Measurements from ENCODE around the gene NID1.

Gene NID1

DNA sequence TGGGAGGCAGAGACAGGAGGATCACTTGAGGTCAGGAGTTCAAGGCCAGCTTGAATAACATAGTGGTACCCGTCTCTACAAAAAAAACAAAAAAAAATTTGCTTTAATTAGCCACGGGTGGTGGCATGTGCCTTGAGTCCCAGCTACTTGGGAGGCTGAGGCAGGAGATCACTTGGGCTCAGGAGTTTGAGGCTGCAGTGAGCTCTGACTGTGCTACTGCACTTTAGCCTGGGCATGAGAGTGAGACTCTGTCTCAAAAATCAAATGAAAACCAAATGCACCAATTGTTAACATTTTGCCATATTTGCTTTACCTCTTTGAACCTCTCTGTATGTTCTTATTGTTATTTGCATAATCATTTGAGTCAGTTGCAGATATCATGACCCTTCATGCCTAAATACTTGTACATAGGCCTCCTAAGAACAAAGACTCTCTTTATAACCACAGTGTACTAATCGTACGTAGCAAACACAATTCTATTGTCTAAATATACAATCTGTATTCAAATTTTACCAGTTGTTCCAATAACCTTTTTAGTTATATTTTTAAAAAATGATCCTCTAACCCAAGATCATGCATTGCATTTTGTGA is 8.5 kb upstream of the NID1 start:
- H2BK120ac ChIP-seq (ENCODE audit: insufficient read depth, low read length, poor library complexity), result no peak overlapping the region
- no peak overlapping the region for H3K4me3 ChIP-seq (ENCODE audit: low read depth, low read length)
- no peaks in the 10 kb centered on the region for H3K27me3 ChIP-seq (ENCODE audit: insufficient read depth, low read length)
- H3K27ac ChIP-seq (ENCODE audit: low read depth, low read length), result no peak overlapping the region
- no peaks in the 10 kb centered on the region for H3K79me1 ChIP-seq (ENCODE audit: low read length)
- H4K91ac ChIP-seq (ENCODE audit: low read depth, low read length), result no peak overlapping the region
- H2AK5ac ChIP-seq (ENCODE audit: low read length), result no peak overlapping the region
- no peak for DNase-seq
- H2BK5ac ChIP-seq (ENCODE audit: low read depth, low read length, poor library complexity), result no peak overlapping the region
- no peaks in the 10 kb centered on the region for H3K9me3 ChIP-seq (ENCODE audit: insufficient read depth, low read depth, low read length)
- H3K4me2 ChIP-seq (ENCODE audit: low read length), result no peak overlapping the region
- H3K36me3 ChIP-seq (ENCODE audit: control insufficient read depth in 1 of 2, insufficient read depth in 2 of 2, low read length in 2 of 2), result no peaks in the 10 kb centered on the region
- WGBS (ENCODE audit: extremely low coverage, insufficient coverage, insufficient read length), result no CpG with 5 or more reads among the region's 4 CpGs
- no peak overlapping the region for H3K14ac ChIP-seq (ENCODE audit: low read length)
- H3K4me1 ChIP-seq (ENCODE audit: control insufficient read depth in 1 of 2, insufficient read depth in 2 of 2, low read length in 2 of 2), result no peaks in the 10 kb centered on the region
- H3K9ac ChIP-seq (ENCODE audit: low read length), result no peak overlapping the region
- no peak overlapping the region for H2BK12ac ChIP-seq (ENCODE audit: low read length)
- no peak overlapping the region for H2AFZ ChIP-seq (ENCODE audit: insufficient read depth, low read length, poor library complexity)
- H4K12ac ChIP-seq (ENCODE audit: low read depth, low read length), result no peak overlapping the region
- H3K18ac ChIP-seq (ENCODE audit: low read length), result no peak overlapping the region
- H4K8ac ChIP-seq (ENCODE audit: low read depth, low read length), result no peak overlapping the region
- no peak overlapping the region for H3K4ac ChIP-seq (ENCODE audit: low read depth, low read length)
- no peaks in the 10 kb centered on the region for H3K79me2 ChIP-seq (ENCODE audit: control insufficient read depth, insufficient read depth, low read length, poor library complexity)
- H3K23ac ChIP-seq (ENCODE audit: low read length), result no peak overlapping the region

DNA sequence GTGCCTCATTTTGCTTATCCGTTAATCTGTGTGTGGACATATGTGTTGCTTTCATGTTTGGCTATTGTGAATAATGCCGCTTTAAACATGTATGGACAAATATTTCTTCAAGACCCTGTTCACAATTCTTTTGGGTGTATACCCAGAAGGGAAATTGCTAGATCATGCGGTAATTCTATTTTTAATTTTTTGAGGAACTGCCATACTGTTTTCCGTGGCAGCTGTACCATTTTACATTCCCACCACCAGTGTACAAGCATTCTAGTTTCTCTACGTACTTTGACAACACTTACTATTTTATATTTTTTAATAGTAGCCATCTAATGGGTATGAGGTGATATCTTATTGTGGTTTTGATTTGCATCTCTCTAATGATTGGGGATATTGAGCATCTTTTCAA is 7.1 kb upstream of the NID1 start:
- Histone ChIP-seq H3K36me3 (ENCODE audit: control insufficient read depth in 1 of 2, insufficient read depth in 2 of 2, low read length in 2 of 2) (no peaks in the 10 kb centered on the region), H2BK5ac (ENCODE audit: low read depth, low read length, poor library complexity) (no peak overlapping the region), H2BK12ac (ENCODE audit: low read length) (no peak overlapping the region), H3K79me1 (ENCODE audit: low read length) (no peaks in the 10 kb centered on the region), H3K4me3 (ENCODE audit: low read depth, low read length) (no peak overlapping the region), H4K12ac (ENCODE audit: low read depth, low read length) (no peak overlapping the region), H3K23ac (ENCODE audit: low read length) (no peak overlapping the region), H2BK120ac (ENCODE audit: insufficient read depth, low read length, poor library complexity) (no peak overlapping the region), H3K27ac (ENCODE audit: low read depth, low read length) (no peak overlapping the region), H4K91ac (ENCODE audit: low read depth, low read length) (no peak overlapping the region), H2AFZ (ENCODE audit: insufficient read depth, low read length, poor library complexity) (no peak overlapping the region), H3K9ac (ENCODE audit: low read length) (no peak overlapping the region), H3K79me2 (ENCODE audit: control insufficient read depth, insufficient read depth, low read length, poor library complexity) (no peaks in the 10 kb centered on the region), H3K4ac (ENCODE audit: low read depth, low read length) (no peak overlapping the region), H3K27me3 (ENCODE audit: insufficient read depth, low read length) (no peaks in the 10 kb centered on the region), H2AK5ac (ENCODE audit: low read length) (no peak overlapping the region), H3K9me3 (ENCODE audit: insufficient read depth, low read depth, low read length) (no peaks in the 10 kb centered on the region), H4K8ac (ENCODE audit: low read depth, low read length) (no peak overlapping the region), H3K14ac (ENCODE audit: low read length) (no peak overlapping the region), H3K4me1 (ENCODE audit: control insufficient read depth in 1 of 2, insufficient read depth in 2 of 2, low read length in 2 of 2) (no peaks in the 10 kb centered on the region), H3K18ac (ENCODE audit: low read length) (no peak overlapping the region), H3K4me2 (ENCODE audit: low read length) (no peak overlapping the region)
- DNase-seq, result no peak
- WGBS (ENCODE audit: extremely low coverage, insufficient coverage, insufficient read length), result no CpG with 5 or more reads among the region's 5 CpGs

DNA sequence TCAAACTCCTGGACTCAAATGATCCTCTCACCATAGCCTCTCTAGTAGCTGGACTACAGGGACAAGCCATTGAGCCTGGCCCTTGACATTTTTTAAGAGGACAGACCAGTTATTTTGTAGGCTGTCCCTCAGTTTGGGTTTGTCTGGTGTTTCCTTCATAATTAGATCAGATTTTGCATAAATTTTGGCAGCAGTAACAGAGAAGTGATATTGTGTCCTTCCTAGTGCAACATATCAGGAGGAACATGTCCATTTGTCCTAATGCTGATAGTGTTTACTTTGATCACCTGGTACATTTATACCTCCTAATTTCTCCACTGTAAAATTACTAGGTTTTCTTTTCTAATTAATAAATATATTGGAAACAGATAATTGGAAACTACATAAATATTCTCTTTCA is 5.9 kb upstream of the NID1 start:
- Histone ChIP-seq H4K12ac (ENCODE audit: low read depth, low read length) (no peak overlapping the region), H4K91ac (ENCODE audit: low read depth, low read length) (no peak overlapping the region), H2BK5ac (ENCODE audit: low read depth, low read length, poor library complexity) (no peak overlapping the region), H3K9ac (ENCODE audit: low read length) (no peak overlapping the region), H2BK12ac (ENCODE audit: low read length) (no peak overlapping the region), H3K23ac (ENCODE audit: low read length) (no peak overlapping the region), H3K18ac (ENCODE audit: low read length) (no peak overlapping the region), H3K79me2 (ENCODE audit: control insufficient read depth, insufficient read depth, low read length, poor library complexity) (no peaks in the 10 kb centered on the region), H3K9me3 (ENCODE audit: insufficient read depth, low read depth, low read length) (no peaks in the 10 kb centered on the region), H3K4ac (ENCODE audit: low read depth, low read length) (no peak overlapping the region), H3K14ac (ENCODE audit: low read length) (no peak overlapping the region), H3K4me3 (ENCODE audit: low read depth, low read length) (no peak overlapping the region), H3K36me3 (ENCODE audit: control insufficient read depth in 1 of 2, insufficient read depth in 2 of 2, low read length in 2 of 2) (no peaks in the 10 kb centered on the region), H3K27me3 (ENCODE audit: insufficient read depth, low read length) (peaks cover 1% of the 10 kb centered on the region), H3K27ac (ENCODE audit: low read depth, low read length) (no peak overlapping the region), H3K4me2 (ENCODE audit: low read length) (no peak overlapping the region), H4K8ac (ENCODE audit: low read depth, low read length) (no peak overlapping the region), H3K4me1 (ENCODE audit: control insufficient read depth in 1 of 2, insufficient read depth in 2 of 2, low read length in 2 of 2) (no peaks in the 10 kb centered on the region), H2AK5ac (ENCODE audit: low read length) (no peak overlapping the region), H2BK120ac (ENCODE audit: insufficient read depth, low read length, poor library complexity) (no peak overlapping the region), H3K79me1 (ENCODE audit: low read length) (no peaks in the 10 kb centered on the region), H2AFZ (ENCODE audit: insufficient read depth, low read length, poor library complexity) (no peak overlapping the region)
- no peak for DNase-seq

DNA sequence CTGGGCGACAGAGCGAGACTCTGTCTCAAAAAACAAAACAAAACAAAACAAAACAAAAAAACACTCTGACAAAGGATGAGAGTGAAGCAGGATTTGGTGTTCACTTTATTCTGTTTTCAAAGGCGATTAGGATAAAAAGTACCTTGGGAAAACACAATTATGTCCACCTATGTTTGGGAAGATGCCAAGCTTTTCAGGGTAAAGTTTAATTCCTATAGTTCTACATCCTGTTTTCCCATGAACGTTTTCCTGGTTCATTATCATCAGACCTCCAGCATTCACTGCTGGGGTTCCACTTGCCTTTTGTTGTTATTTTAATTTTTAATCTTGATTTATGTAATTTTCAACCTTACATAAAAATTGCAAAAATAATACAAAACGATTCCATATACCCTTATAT is 4.9 kb upstream of the NID1 start:
- H3K9ac ChIP-seq (ENCODE audit: low read length), result no peak overlapping the region
- no peak overlapping the region for H4K12ac ChIP-seq (ENCODE audit: low read depth, low read length)
- H3K36me3 ChIP-seq (ENCODE audit: control insufficient read depth in 1 of 2, insufficient read depth in 2 of 2, low read length in 2 of 2), result no peaks in the 10 kb centered on the region
- no peak overlapping the region for H3K23ac ChIP-seq (ENCODE audit: low read length)
- H3K14ac ChIP-seq (ENCODE audit: low read length), result no peak overlapping the region
- H3K27me3 ChIP-seq (ENCODE audit: insufficient read depth, low read length), result peaks cover 11% of the 10 kb centered on the region
- DNase-seq, result peak in 1 of 2 donors; percentile 18
- no peak overlapping the region for H2BK5ac ChIP-seq (ENCODE audit: low read depth, low read length, poor library complexity)
- H3K79me2 ChIP-seq (ENCODE audit: control insufficient read depth, insufficient read depth, low read length, poor library complexity), result no peaks in the 10 kb centered on the region
- H3K9me3 ChIP-seq (ENCODE audit: insufficient read depth, low read depth, low read length), result no peaks in the 10 kb centered on the region
- no peak overlapping the region for H2AFZ ChIP-seq (ENCODE audit: insufficient read depth, low read length, poor library complexity)
- H3K4me2 ChIP-seq (ENCODE audit: low read length), result no peak overlapping the region
- no peak overlapping the region for H2AK5ac ChIP-seq (ENCODE audit: low read length)
- no peak overlapping the region for H3K4ac ChIP-seq (ENCODE audit: low read depth, low read length)
- no peak overlapping the region for H4K91ac ChIP-seq (ENCODE audit: low read depth, low read length)
- H3K27ac ChIP-seq (ENCODE audit: low read depth, low read length), result no peak overlapping the region
- H3K4me3 ChIP-seq (ENCODE audit: low read depth, low read length), result no peak overlapping the region
- peaks cover 3 to 7% of the 10 kb centered on the region in 2 experiments for H3K4me1 ChIP-seq (ENCODE audit: control insufficient read depth in 1 of 2, insufficient read depth in 2 of 2, low read length in 2 of 2)
- WGBS (ENCODE audit: extremely low coverage, insufficient coverage, insufficient read length), result 100% methylated on average over 1 of the region's 5 CpGs
- H4K8ac ChIP-seq (ENCODE audit: low read depth, low read length), result no peak overlapping the region
- H2BK12ac ChIP-seq (ENCODE audit: low read length), result no peak overlapping the region
- no peak overlapping the region for H3K18ac ChIP-seq (ENCODE audit: low read length)
- no peak overlapping the region for H2BK120ac ChIP-seq (ENCODE audit: insufficient read depth, low read length, poor library complexity)
- peaks cover 2% of the 10 kb centered on the region for H3K79me1 ChIP-seq (ENCODE audit: low read length)

Measured in trophoblast cell (in vitro differentiated cells and primary cell).